A673 (cell line): Measurements from ENCODE around the gene MTX1. TPM values are rescaled to one million over a fixed set of nuclear protein-coding genes. Genes with fewer than 3 reads are reported as not detected.

Source experiments
- BruUV-seq: library from RNA; stranded (reverse); fragments of 400-500 nt; replicated peaks from 2 replicates; lab custom pipeline; 2021; lab: Mats Ljungman, UMichigan
- CTCF ChIA-PET: fragments of 300-600 bp; sonication (Branson Sonifier 250); formaldehyde crosslinking; loops from one replicate; lab custom pipeline; 2022; ENCODE audit warnings: antibody characterized with exemption; lab: Charles Lee
- POLR2A ChIA-PET: fragments of 300-600 bp; sonication (Branson Sonifier 250); formaldehyde crosslinking; loops from one replicate; lab custom pipeline; 2022; ENCODE audit warnings: antibody characterized with exemption; ENCODE audit not compliant: low non-redundant PET; lab: Charles Lee
- DNase-seq: peaks from one replicate; pipeline ENCODE4 v3.0.0-alpha.2; 2015; ENCODE audit warnings: low spot score
- H3K27ac ChIP-seq: fragments of 200-600 bp; sonication (generic); 2 replicates; pipeline ENCODE4 v1.5.1; 2016; ENCODE audit warnings: mixed run types, low read depth, mild to moderate bottlenecking, mixed read lengths, antibody characterized with exemption, low read length; ENCODE audit not compliant: poor library complexity, severe bottlenecking
- H3K27me3 ChIP-seq: fragments of 200-600 bp; sonication (generic); replicated peaks from 2 replicates; pipeline ENCODE4 v1.6.1; 2017; ENCODE audit warnings: mixed run types, low read depth, mild to moderate bottlenecking, mixed read lengths, antibody characterized with exemption, low read length; ENCODE audit not compliant: insufficient read depth, poor library complexity
- H3K36me3 ChIP-seq: fragments of 200-600 bp; sonication (generic); 2 replicates; pipeline ENCODE4 v1.6.1; 2016; ENCODE audit warnings: mixed run types, mild to moderate bottlenecking, mixed read lengths, antibody characterized with exemption, low read length; ENCODE audit not compliant: insufficient read depth, poor library complexity, severe bottlenecking
- H3K4me1 ChIP-seq: fragments of 200-600 bp; sonication (generic); 2 replicates; pipeline ENCODE4 v1.6.1; 2017; ENCODE audit warnings: mixed run types, mild to moderate bottlenecking, mixed read lengths, antibody characterized with exemption, low read length; ENCODE audit not compliant: insufficient read depth, poor library complexity, severe bottlenecking
- H3K4me3 ChIP-seq: fragments of 200-600 bp; sonication (generic); 2 replicates; pipeline ENCODE4 v1.5.1; 2016; ENCODE audit warnings: low read depth, mixed run types, mild to moderate bottlenecking, mixed read lengths, low read length; ENCODE audit not compliant: poor library complexity, severe bottlenecking
- H3K9me3 ChIP-seq: fragments of 200-600 bp; sonication (generic); 2 replicates; pipeline ENCODE4 v1.6.1; 2016; ENCODE audit warnings: mixed run types, low read depth, mild to moderate bottlenecking, mixed read lengths, antibody characterized with exemption, low read length; ENCODE audit not compliant: poor library complexity, severe bottlenecking
- EZH2 ChIP-seq: fragments of 200-600 bp; sonication (generic); IDR thresholded peaks from 2 replicates; pipeline ENCODE4 v1.6.1; 2017; ENCODE audit warnings: borderline replicate concordance, low read depth, mild to moderate bottlenecking, mixed read lengths, antibody characterized with exemption, low read length; ENCODE audit not compliant: poor library complexity, severe bottlenecking
- intact Hi-C: fragments of 100-400 bp; cut with micrococcal nuclease; formaldehyde crosslinking; loops from one replicate; pipeline ENCODE4 v1.10.0; 2022; ENCODE audit not compliant: unreplicated experiment
- total RNA-seq: library from RNA; stranded (reverse); gene quantifications from 2 replicates; pipeline ENCODE4 v1.2.3, GENCODE V29; 2021
- TF ChIP-seq, protein P1 (sequence below): fragments of 300-800, 200-600 bp; sonication (generic); conservative IDR thresholded peaks from 2 replicates; pipeline ENCODE4 v1.5.1; 2017; ENCODE audit warnings: low read depth, mild to moderate bottlenecking, antibody characterized with exemption, low read length, moderate library complexity, mixed read lengths

The MTX1 gene
- total RNA-seq, 1 experiment from 2014 or later, result 65.2 TPM

DNA sequence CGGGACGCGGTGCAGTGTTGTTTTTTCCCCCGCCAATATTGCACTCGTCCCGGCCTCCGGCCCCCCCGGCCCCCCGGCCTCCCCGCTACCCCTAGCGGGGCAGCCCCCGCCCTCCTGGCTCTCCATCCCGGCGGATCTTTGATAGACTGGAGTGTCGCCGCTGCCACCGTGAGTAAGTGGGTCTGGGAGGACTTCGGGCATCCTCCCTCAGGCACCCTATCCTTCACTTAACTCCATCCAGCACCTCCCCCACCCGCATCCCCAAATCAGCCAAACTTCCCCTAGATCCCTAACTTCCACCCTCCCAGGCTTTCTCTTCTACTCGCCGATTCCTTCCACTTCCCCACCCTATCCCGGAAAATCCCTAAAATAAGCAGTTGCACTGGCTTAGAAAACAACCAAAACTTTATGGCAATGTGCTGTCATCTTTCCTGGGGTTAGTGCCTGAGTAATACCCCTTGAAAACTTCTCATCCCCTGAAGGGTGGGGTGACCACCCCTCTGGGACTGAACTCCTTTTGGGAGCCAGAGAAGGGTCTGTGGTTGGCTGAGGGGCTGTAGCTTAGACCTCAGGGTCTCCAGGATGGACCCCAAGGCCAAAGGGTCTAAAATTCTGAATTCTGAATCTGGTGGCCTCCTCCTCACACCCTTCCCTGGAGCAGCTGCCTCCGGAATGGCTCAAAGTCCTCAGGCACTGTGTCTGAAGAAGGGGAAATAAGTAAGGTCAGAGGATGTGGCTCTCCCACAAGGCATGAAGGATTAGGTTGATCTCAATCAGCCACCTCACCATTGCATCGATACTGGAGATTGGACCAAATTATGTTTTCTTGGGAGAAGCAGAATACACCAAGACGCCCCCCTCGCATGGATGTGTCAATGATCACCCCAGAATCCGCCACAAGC lies 13.0 kb upstream of the MTX1 start:
- ChIA-PET CTCF (interaction anchor here (0.6 to 2.7 kb wide), 4 partner anchors 12 to 55 kb away, joined by 5 to 39 read pairs (median 9); partner anchors contain the start of genes KRTCAP2 and TRIM46), POLR2A (interaction anchor here (0.5 to 0.6 kb wide), 2 partner anchors 48 to 713 kb away, joined by 3 to 4 read pairs; no protein-coding TSS in a partner anchor)
- BruUV-seq, result TSS peak; percentile 76

DNA sequence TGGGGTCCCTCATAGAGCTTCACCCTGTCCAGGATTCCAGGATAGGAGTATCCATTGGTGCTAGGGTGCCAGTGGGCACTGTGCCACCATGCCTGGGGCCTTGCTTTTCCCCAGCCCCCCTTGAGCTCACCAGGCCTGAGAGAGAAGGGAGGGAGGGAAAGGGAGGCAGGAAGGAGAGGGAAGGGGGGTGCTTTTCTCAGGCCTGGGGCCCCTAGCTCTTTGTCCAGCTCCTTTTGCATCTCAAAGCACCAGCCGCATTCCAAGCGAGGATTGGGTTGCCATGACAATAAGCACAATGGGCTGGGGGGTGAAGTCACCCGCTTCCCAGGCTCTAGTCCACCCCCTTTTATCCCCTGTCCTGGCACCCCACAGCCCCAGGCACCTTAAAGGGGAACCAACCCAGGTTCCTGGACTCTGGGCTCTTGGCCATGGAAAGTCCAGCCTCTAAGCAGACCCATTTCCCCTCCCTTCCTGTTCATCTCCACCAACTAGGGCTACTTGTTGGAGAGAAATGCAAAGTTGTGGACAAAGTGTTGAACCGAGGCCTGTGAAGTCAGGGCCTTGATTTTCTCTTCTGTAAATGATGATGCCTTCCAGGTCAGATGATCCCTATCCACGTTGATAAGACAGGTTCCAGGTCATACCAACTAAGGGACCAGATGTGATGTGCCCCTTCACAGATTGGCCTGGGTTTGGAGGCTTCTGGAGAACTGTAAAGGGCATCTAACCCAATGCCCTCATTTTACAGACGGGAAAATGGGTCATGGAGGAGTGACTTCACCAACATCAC lies 12.2 kb upstream of the MTX1 start:
- intact Hi-C loops, result no loop called here
- Histone ChIP-seq H3K27me3 (no peaks in the 10 kb centered on the region), H3K9me3 (no peaks in the 10 kb centered on the region), H3K4me3 (peak overlapping the region; percentile 57), H3K4me1 (peaks cover 22% of the 10 kb centered on the region), H3K27ac (no peak overlapping the region), H3K36me3 (peaks cover 19% of the 10 kb centered on the region)
- no peak for DNase-seq
- ChIA-PET CTCF (no interaction called here), POLR2A (no interaction called here)
- TF ChIP-seq, protein P1, sequence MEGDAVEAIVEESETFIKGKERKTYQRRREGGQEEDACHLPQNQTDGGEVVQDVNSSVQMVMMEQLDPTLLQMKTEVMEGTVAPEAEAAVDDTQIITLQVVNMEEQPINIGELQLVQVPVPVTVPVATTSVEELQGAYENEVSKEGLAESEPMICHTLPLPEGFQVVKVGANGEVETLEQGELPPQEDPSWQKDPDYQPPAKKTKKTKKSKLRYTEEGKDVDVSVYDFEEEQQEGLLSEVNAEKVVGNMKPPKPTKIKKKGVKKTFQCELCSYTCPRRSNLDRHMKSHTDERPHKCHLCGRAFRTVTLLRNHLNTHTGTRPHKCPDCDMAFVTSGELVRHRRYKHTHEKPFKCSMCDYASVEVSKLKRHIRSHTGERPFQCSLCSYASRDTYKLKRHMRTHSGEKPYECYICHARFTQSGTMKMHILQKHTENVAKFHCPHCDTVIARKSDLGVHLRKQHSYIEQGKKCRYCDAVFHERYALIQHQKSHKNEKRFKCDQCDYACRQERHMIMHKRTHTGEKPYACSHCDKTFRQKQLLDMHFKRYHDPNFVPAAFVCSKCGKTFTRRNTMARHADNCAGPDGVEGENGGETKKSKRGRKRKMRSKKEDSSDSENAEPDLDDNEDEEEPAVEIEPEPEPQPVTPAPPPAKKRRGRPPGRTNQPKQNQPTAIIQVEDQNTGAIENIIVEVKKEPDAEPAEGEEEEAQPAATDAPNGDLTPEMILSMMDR, result no peak
- TF ChIP-seq EZH2, result no peak
- no TSS peak for BruUV-seq

More for the DNA sequence above, 13.0 kb upstream of the MTX1 start:
- Histone ChIP-seq H3K9me3 (no peaks in the 10 kb centered on the region), H3K27me3 (no peaks in the 10 kb centered on the region), H3K4me1 (peaks cover 22% of the 10 kb centered on the region), H3K4me3 (peak overlapping the region; percentile 57), H3K36me3 (peaks cover 19% of the 10 kb centered on the region), H3K27ac (peak overlapping the region; percentile 84)
- intact Hi-C loops, result no loop called here
- no peak for TF ChIP-seq EZH2
- TF ChIP-seq, protein P1, result no peak
- no peak for DNase-seq

DNA sequence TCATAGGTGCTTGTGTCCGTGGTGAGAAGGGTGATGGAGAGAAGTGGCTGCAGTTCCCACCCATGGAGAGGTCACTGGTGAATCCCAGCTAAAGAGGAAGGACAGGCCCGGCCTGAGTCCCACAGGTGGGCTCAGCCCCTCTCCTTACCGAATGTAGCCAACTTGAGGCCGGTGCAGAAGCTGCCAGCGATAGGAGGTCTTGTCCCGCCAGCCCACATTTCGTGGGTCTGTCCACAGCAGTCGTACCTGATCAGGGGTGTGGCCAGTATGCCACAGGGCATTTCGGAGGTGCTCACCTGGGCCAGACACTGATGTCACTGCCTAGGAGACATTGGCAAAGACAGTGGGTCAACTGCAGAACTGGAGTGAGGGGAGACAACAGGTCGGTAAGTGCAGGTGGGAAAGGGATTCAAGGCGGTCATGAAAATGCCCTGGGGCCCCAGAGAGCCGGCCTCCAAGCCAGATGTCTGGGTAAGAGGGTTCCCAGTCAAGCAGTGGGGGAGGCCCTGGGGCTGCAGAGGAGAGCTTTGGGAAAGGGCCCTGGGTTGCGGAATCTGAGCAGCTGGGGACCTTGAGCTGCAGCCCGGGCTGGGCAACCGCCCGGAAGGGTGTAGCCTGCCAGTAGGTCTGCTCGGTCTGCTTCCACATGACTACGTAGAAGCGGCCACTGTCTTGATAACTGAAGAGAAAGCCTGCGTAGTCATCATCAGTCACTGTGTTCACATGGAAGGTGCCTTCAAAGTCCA lies 11.4 kb upstream of the MTX1 start:
- ChIA-PET POLR2A (no interaction called here), CTCF (no interaction called here)
- intact Hi-C loops, result no loop called here
- no peak for DNase-seq
- H3K36me3 ChIP-seq, result peaks cover 19% of the 10 kb centered on the region
- no peak overlapping the region for H3K4me3 ChIP-seq
- H3K4me1 ChIP-seq, result peaks cover 22% of the 10 kb centered on the region
- BruUV-seq, result no TSS peak
- TF ChIP-seq EZH2, result no peak
- TF ChIP-seq, protein P1, result no peak
- H3K27ac ChIP-seq, result no peak overlapping the region
- no peaks in the 10 kb centered on the region for H3K9me3 ChIP-seq
- no peaks in the 10 kb centered on the region for H3K27me3 ChIP-seq
